Activated CD8-positive, alpha-beta memory T cell treated with anti-CD3 and anti-CD28 coated beads, Interleukin-2, amount 50 U/mL, for 4 hours (primary cell): ENCODE results near the gene ADRM1.

Experiments
- DNase-seq: peaks from one replicate; pipeline ENCODE4 v3.0.0-alpha.2; 2020

ADRM1 gene

DNA sequence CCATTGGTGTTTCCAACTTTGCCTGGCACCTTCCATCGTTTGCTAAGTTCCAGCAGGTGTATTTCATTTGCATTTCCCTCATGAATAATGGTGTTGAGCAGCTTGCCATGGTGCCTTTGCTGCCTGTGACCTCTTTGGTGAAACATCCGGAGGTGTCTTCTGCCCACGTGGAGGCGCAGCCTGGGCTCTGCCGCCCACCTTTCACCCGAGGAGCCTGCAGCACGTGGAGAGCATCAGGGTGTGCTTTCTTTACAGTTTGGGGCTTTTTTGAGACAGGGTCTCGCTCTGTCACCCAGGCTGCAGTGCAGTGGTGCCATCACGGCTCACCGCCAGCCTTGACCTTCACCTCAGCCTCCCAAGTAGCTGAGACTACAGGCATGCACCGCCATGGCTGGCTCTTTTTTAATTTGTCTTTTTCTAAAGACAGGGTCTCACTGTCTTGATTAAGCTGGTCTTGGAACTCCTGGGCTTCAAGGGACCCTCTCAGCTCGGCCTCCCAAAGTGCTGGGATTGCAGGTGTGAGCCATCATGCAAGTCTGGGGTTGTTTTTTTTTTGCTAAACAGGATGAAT is 3.0 kb upstream of the ADRM1 start:
- DNase-seq = no peak

DNA sequence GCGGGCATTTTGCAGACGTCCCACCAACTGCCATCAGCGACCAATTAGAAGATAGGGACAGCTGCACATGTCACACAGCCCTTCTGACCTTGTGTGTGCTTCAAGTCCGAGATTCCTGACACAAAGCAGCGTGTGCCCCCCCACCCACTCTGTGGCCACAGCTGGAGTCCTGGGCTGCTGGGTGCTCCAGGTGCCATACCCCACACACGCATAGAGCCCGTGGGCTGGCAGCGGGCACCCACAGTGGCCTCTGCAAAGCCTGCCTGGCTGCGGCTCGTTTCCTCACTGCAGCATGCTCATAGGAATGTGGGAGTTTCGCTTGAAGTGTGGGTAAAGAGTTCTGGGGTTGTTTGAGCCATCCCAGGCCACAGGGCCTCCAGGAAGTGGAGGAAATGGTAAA is 2.5 kb upstream of the ADRM1 start:
- no peak for DNase-seq

DNA sequence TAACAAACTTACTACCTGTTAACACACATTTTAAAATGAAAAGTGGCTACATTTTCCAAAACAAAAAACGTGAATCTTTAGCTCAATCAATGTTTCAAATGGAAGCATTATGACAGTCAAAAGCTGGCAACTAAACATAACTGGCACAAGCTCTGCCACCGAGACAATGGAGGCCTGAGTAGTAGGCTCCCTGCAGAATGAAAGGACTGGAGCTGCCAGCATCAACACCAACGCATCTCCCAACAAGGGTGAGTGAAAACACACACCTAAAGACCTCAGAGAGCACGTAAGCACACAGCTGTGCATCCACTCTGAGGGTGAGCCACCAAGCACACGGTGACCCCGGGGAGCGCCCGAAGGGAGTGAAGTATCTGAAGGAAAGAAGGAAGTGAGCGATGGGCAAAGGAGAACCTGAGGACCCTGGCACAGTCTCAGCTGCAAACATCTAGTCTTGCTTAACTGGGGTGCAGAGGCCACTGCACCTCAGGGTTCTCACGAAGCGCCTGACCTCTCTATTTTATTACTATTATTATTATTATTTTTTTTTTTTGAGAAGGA is 1.6 kb upstream of the ADRM1 start:
- DNase-seq = no peak

DNA sequence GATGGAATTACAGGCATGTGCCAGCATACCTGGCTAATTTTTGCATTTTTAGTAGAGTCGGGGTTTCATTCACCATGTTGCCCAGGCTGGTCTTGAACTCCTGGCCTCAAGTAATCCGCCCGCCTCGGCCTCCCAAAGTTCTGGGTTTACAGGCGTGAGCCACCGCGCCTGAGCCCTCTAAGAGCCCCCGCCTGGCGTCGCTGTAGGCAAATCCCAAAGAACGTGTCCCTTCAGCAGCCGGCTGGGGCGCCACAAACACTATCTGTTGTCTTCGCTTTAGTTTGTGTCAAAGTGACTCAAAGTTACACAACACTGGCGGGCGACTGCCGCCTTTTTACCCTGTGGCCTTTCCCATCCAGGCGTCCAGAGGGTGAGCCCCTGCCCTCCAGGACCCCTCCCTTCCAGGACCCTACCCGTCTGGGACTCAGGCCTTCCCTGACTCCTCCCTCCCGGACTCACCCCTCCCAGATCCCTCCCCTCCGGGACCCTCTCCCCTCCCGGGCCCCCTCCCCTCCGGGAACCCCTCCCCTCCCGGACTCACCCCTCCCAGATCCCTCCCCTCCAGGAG is 940 bp upstream of the ADRM1 start:
- peak; percentile 85 for DNase-seq

DNA sequence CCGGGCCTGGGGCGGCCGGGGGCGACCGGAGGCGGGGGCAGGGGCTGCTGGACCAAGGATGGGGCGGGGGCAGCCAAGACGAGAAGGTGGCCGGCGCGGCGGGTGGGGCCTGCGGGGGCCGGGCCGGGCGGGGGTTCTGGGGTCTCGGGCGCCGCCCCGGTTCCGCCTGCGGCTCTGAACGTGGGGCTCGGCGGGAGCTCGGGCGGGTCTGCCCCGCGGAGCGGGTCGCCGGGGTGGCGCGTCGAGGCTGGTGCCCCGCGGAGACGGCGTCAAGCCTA is 204 bp downstream of the ADRM1 start:
- DNase-seq = no peak

DNA sequence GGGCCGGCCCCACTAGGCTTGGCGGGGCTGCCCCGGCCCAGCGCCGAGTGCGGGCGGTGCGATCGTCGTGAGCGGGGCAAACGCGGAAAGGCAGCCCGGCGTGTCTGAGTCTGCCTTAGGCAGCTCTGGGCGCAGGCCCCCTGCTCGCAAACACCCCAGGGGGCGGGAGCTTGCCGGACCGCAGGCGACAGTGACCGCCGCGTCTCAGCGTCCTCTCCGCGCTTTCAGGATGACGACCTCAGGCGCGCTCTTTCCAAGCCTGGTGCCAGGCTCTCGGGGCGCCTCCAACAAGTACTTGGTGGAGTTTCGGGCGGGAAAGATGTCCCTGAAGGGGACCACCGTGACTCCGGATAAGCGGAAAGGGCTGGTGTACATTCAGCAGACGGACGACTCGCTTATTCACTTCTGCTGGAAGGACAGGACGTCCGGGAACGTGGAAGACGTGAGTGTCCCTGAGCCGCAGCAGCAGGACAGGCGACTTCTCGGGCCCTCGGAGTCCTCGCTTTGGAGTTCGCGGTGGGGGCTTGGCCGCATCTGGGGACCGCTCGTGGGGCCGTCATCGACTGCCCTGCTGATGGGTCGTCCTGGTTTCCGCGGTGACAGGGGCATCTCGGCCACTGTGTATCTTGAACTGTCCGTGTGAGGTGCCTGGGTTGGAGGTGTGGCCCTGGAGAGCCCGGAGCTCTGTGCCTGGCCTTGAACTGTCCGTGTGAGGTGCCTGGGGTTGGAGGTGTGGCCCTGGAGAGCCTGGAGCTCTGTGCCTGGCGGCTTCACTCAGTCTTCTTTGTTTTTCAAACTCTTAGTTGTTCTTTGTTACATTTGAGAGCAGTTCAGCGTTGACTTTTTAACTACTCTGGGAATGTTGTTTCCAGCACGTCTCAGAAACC is 786 bp downstream of the ADRM1 start:
- DNase-seq = no peak

DNA sequence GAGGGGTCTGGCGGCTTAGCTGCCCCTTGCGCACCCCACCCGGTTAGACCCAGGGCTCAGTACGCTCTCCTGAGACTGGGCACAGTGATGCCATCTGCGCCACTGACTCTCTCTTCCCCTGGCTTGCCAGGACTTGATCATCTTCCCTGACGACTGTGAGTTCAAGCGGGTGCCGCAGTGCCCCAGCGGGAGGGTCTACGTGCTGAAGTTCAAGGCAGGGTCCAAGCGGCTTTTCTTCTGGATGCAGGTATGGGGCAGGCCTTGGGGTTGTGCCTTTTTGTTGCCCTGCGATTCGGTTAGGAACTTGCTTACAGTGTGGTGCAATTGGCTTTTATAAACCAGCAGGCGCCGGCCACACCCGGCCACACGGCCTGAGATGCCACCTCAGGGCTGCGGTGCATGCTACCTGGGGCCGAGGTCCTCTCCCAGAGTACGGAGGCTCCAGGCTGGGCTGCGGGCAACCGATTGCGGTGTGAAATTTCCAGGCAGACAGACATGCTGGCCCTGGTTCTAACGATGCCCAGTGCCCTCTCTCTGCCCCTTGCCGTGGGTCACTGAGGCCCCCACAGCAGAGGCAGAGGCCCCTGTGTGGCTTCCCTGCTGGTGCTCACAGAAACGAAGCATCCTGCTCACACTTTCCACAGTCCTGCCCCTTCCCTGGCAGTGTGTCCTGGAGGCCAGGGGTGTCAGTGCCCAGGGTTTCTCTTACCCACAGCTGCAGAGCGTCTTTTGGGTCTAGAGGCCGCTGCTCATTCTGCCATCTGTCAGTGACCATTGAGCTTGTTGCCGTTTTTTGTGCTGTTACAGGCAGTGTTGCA is 1.7 kb downstream of the ADRM1 start:
- DNase-seq = no peak

DNA sequence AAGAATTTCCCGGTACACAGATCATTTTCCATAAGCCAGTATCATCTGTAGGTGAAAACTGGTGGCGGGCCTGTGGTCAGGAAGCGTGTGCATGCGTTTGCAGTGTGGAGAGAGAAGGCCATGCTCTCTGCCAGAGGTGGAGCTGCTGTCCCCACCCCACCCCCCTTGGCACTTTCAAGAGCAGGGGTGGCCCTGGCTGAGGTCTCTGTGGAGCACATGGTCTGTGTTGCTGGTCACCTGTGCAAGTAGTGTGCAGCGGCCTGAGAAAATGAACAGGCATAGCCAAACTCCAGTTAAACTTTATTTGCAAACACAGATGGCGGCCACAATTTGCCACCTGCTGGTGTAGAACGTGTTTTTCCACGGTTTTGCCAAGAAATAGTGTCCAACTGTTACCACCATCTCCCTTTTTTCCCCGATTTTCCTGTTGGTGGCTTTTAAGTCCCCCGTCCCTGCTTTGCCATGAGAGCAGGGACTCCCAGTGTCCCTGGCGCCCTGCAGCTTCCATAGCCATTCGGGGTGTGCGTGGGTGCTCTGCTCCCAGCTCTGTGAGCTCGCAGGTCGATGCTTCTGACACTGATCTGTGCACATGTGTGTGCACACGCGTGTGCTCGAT is 2.5 kb downstream of the ADRM1 start:
- DNase-seq = no peak

DNA sequence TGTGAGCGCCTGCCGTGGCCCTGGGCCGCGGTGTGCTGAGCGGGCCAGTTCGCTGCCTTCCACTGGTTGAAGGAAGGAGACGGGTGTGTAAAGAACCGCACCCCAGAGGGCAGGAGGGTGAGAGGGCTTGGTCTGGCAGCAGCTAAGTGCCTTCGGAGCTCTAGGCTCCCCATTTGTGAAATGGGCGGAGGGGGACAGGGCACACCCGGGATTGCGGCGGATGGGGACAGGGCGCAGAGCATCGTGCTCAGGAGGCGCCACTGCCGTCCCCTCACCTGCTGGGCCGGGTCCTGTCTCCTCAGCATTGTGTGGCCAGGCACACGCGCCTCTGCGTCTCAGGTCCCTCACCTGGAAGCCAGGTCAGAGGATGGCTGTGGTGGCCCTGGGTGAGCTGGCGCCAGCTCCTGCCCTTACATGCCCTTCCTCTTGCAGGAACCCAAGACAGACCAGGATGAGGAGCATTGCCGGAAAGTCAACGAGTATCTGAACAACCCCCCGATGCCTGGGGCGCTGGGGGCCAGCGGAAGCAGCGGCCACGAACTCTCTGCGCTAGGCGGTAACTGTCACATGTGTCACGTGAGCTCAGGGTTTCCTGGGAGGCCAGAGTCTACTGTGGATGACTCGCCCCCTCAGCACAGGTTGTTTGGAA is 3.1 kb downstream of the ADRM1 start:
- no peak for DNase-seq

DNA sequence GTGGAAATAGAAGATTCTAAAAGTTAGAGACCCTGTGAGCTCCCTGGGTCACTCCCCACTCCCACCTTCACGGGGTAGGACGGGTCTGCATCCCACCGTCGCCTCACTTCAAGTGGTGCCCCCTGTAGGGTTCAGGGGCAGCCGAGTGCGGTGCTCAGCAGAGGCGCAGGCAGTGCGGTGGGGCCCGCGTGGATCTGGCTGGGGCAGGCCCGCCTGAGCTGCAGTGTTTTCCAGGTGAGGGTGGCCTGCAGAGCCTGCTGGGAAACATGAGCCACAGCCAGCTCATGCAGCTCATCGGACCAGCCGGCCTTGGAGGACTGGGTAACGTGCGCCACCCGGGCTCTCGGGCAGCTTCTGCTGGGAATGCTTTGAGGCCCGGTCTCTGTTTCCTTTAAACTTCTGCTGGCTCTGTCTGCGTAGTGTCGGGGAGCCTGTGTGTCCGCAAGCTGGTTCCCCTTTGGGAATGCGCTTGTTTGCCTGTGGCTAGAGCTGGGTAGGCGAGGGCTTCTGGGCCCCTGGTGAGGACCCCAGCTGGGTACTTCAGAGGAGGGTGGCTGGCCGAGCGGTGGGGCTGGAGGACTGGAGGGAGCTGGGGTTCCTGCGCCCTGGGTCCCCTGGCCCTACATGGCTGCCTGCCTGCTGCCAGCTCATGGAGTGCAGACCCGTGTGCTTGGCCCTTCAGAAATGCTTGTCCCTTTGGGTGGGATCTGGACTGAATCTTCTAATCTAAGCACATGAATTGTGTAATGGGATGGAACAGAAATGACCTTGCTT is 3.8 kb downstream of the ADRM1 start:
- no peak for DNase-seq

DNA sequence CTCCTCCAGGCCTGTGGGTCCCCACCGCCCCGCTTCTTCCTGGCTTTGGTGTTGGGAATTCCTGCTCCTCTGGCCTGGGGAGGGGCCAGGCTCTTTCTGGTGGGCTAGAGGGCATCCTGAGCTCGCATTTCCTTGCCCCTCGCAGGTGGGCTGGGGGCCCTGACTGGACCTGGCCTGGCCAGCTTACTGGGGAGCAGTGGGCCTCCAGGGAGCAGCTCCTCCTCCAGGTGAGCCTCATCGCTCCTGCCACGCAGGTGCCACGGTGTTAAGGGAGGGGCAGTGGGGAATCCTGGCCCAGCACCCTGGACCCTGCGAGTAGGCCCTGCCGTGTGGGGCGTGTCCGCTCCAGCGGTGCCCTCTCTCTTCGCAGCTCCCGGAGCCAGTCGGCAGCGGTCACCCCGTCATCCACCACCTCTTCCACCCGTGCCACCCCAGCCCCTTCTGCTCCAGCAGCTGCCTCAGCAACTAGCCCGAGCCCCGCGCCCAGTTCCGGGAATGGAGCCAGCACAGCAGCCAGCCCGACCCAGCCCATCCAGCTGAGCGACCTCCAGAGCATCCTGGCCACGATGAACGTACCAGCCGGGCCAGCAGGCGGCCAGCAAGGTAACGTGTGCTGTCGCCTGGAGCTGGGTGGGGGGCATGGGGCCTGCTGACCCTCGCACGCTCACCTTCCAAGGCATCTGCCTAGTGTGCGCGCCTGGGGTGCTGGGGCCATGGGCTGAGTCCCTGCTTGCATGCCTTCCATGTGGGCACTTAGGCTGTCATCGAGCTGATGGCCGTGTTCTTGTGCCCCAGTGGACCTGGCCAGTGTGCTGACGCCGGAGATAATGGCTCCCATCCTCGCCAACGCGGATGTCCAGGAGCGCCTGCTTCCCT is 4.7 kb downstream of the ADRM1 start:
- DNase-seq = no peak

DNA sequence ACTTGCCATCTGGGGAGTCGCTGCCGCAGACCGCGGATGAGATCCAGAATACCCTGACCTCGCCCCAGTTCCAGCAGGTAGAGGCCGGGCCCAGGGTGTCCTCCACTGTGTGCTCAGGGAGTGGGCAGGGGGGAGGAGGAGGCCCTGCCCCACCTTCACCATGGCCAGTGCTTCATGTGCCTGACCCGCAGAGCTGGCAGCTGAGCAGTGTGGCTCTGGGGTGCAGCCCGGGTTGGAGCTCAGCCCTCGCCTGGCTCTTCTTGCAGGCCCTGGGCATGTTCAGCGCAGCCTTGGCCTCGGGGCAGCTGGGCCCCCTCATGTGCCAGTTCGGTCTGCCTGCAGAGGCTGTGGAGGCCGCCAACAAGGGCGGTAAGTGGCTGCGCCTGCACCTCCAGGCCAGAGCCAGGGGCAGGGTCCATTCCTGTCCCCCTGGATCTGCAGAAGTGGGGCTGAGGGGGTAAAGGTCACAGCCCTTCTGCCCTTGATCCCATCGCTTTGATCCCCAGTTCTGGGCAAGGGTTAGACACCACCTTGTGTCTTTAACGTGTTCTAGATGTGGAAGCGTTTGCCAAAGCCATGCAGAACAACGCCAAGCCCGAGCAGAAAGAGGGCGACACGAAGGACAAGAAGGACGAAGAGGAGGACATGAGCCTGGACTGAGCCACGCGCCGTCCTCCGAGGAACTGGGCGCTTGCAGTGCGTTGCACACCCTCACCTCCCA is 5.5 kb downstream of the ADRM1 start:
- DNase-seq = no peak

DNA sequence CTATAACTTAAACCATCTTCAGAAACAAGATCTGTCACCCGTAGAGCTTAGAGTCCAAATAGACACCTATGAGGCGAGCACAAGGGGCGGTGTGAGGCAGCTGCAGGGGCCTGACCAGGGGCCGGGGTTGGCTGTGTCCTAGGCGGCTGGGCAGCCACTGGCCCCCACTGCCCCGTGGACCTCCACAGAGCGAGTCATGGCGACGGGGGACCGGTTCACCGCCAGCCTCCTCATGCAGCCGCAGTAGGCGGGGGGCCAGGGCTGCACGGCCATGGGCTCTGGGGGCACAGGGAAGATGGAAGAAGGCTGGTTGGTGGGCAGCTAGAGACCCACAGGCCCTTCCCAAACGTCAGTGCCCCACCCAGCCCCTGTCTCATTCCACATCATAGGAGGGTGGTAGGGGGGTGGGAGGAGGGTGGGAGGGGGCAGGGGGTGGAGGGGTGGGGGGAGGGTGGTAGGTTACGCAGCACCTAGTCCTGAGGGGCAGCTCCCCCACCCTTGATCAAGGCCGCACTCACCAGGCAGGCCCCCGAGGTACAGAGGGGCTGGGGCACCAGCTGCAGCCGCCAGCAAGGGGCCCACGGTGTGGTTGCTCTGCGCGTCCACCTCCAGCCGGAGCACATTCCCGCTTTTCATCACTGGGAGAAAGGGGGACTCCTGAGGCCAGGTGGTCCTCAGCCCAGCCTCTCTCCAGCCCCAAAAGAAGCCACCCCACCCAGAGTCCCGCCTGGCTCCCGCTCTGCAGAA is 6.6 kb downstream of the ADRM1 start:
- no peak for DNase-seq

DNA sequence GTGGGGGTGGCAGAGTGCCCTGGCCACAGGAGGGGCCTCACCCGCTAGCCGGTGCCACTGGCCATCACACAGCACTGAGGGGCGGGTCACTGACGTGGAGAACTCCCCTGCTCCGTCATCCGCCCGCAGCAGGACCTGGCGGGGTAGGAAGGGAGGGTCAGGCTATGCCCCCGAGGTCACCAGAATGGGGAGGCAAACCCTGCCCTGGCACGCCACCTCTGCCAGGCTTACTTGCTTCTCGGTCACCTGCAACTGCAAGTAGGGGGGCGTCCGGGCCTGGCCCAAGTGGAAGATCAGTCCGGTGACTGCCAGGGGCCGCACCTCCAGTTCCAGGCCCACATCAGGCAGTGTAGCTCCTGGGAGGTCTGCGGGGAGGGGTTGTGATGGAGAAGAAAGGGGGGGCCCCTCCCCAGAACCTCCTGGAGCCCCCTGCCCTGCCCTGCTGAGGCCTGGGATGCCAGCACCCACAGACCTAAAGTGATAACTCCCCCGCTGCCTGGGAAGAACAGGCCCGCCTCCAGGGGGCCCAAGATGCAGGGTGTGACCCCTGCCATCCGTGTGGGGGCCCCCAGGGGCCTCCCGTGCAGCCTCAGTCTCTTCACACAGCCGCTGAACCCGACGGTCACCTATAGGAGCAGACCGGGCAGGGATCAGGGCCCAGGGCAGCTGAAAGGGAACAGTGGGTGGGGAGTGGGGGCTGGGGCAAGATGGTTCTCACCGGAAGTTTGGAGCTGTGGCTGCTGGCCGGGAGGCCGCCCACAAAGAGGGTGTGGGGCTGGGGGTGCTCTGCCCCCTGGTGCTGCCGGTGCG is 7.4 kb downstream of the ADRM1 start:
- no peak for DNase-seq

DNA sequence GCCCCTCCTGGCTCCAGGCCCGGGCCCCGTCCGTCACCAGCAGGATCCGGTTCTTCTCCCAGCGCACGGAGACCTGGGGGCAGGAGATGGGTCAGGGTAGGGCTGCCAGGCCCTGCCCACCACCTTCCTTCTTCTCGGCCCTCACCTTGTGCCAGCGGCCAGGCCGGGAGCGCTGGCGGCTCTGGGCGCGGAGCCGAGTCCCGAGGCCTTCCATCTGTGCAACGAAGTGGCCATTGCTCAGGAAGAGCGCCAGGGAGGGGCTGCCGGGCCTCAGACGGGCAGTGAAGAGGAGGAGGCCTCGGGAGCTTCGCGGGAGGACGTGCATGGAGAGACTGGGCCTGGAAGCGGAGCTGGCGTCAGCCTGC is 7.9 kb downstream of the ADRM1 start:
- no peak for DNase-seq

DNA sequence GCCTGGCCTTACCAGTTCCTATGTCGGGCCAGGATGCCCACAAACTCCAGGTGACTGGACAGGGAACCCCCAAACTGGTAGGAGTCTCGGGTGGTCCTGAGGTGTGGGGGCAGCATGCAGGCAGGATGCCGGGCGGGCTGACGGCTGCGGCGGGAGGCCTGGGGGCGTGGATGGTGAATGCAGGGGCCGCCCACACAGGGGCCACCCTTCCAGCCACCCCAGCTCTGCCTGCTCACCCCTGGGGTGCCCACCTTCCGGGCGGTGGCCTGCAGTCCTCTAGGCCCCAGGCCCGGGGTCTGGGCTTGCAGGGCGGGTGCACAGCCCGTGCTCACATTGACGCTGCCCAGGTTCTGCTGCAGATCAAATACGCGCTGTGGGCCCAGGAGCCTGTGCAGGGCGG is 8.4 kb downstream of the ADRM1 start:
- no peak for DNase-seq

DNA sequence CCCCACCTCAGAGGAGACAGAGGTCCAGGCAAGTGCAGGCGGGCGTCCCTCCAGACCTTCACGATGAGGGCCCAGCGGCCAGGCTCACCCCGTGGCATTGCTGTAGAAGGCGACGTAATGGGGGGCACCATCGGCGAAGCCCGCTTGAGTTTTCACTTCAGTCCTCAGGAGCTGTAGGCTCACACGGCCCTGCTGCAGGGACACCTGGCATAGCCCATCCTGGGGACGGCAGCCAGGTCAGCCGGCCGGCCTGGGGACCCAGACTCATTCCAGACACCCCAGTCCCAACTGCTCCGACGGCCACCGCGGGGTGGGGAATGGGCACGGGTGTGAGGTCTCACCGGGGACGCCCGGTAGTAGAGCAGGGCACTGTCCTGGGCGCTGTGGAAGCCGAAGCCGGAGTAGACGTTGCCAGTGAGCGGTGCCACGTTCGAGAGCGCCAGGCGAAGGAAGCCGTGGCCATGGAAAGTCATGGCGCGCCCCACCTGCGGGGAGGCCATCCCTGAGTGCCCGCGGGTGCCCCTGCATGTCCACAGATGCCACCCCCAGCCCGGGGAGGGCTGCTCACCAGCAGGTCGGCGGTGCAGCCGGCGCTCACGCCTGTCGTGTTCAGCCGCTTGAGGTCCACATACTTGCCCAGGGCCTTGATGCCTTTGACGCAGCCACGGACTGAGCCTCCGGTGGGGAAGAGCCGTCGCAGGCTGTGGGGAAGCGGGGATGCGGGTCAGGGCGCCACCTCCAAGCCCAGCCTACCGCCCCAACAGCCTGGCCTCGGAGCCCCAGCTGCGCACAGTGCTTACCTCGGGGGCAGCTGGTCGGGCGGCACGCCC is 9.2 kb downstream of the ADRM1 start:
- DNase-seq = no peak

DNA sequence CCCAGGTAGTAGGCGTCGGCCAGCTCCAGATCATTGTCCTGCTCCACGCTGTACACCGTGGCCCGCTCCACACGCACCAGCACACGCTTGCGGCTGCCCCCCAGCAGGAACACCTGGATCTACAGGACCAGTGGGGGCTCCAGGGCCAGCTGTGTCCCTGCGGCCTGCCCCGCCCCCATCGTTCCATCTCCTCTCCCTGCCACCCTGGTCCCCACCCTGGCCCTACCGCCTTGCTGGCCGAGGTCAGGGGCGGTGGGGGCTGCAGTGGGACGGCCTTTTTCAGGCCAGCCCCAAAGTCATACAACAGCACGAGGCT is 9.8 kb downstream of the ADRM1 start:
- DNase-seq = no peak
